GM12875 (cell line): ENCODE measurements around the gene SURF4.
"Not testable (repeated sequence)": the region's sequence is repeated elsewhere in the genome, so short reads cannot be mapped to it uniquely, and the experiment has no call there.

ENCODE experiments used
- H3K4me3 ChIP-seq: one replicate; pipeline ENCODE4 v1.5.1; 2011; ENCODE audit warnings: low read depth, low read length, control low read depth
- CTCF ChIP-seq: IDR thresholded peaks from 2 replicates; pipeline ENCODE4 v1.5.1; 2011; ENCODE audit warnings: low read depth, mild to moderate bottlenecking, control low read depth, inconsistent platforms, low read length, moderate library complexity, borderline replicate concordance; ENCODE audit not compliant: insufficient read depth

The SURF4 gene

GRCh38 chr9:133379153-133380086 lies 3.6 kb upstream of the SURF4 start:
- no peak for TF ChIP-seq CTCF
- H3K4me3 ChIP-seq = no peak overlapping the region

- TF ChIP-seq CTCF = no peak
- no peak overlapping the region for H3K4me3 ChIP-seq
These were observed 2.6 kb upstream of the SURF4 start for GRCh38 chr9:133378408-133378962.

GRCh38 chr9:133377721-133378216 lies 1.9 kb upstream of the SURF4 start:
- no peak overlapping the region for H3K4me3 ChIP-seq
- TF ChIP-seq CTCF = no peak

- H3K4me3 ChIP-seq = not testable (repeated sequence)
These were observed 1.4 kb upstream of the SURF4 start for GRCh38 chr9:133377280-133377679.

- H3K4me3 ChIP-seq = peak overlapping the region; percentile 74
- TF ChIP-seq CTCF = 0 out of 2 replicates have a peak, but pooled peaks have one; percentile 0
These were observed 640 bp downstream of the SURF4 start for GRCh38 chr9:133375116-133375723.

- no peak for TF ChIP-seq CTCF
These were observed 1.2 kb downstream of the SURF4 start for GRCh38 chr9:133374612-133375115.

GRCh38 chr9:133372144-133372543 lies 3.7 kb downstream of the SURF4 start:
- no peak for TF ChIP-seq CTCF
- H3K4me3 ChIP-seq = no peak overlapping the region

More at GRCh38 chr9:133374612-133375115, 1.2 kb downstream of the SURF4 start:
- peak overlapping the region; percentile 74 for H3K4me3 ChIP-seq
